Adrenal gland (tissue), 12 donors: ENCODE data around the gene SYCP2L. TPM values are rescaled to one million over a fixed set of nuclear protein-coding genes. Genes with fewer than 3 reads are reported as not detected.

Source experiments
- DNase-seq, 7 donors: peaks; one replicate each; pipeline ENCODE4 v3.0.0-alpha.2; 2019 to 2020
- H3K27ac ChIP-seq, 5 donors: fragments of 200-600 bp; sonication (generic) in 4 of 5; 1 replicate in 3 of 5; 2 replicates in 2 of 5; pipeline versions ENCODE4 v1.5.1 to v1.8.0; 2016 to 2020; ENCODE audit warnings: mild to moderate bottlenecking in 1 of 5
- H3K27me3 ChIP-seq: fragments of 200-600 bp; 2 replicates; pipeline ENCODE4 v1.8.0; 2021
- H3K36me3 ChIP-seq, 2 donors: fragments of 200-600 bp; replicated peaks in 1 of 2; 1 replicate in 1 of 2; 2 replicates in 1 of 2; pipeline versions ENCODE4 v1.5.1 to v1.8.0; 2018 to 2022
- H3K4me1 ChIP-seq, 2 donors: fragments of 200-600 bp; replicated peaks in 1 of 2; 1 replicate in 1 of 2; 2 replicates in 1 of 2; pipeline versions ENCODE4 v1.5.1 to v1.8.0; 2018 to 2021
- H3K4me3 ChIP-seq, 4 donors: fragments of 200-600 bp; sonication (generic) in 3 of 4; one replicate each; pipeline ENCODE4 v1.5.1; 2016 to 2018
- H3K9me3 ChIP-seq, 3 donors: fragments of 200-600 bp; sonication (generic) in 1 of 3; replicated peaks in 1 of 3; 1 replicate in 2 of 3; 2 replicates in 1 of 3; pipeline versions ENCODE4 v1.5.1 to v1.8.0; 2016 to 2021
- CTCF ChIP-seq, 6 experiments: fragments of 450-650 bp in 4 of 6; fragments of 200-600 bp in 2 of 6; sonication (generic) in 1 of 6; IDR thresholded peaks; 1 replicate in 5 of 6; 2 replicates in 1 of 6; pipeline versions ENCODE4 v1.5.1 to v1.8.0; 2016 to 2021; ENCODE audit warnings: antibody characterized with exemption in 6 of 6, mild to moderate bottlenecking in 2 of 6, moderate library complexity in 1 of 6
- POLR2A ChIP-seq, 2 donors: fragments of 450-650 bp; IDR thresholded peaks; one replicate each; pipeline ENCODE4 v1.6.1; 2017; ENCODE audit warnings: antibody characterized with exemption in 2 of 2, mild to moderate bottlenecking in 2 of 2, moderate library complexity in 1 of 2
- WGBS, 4 donors: extraction: QIAGEN DNeasy Blood & Tissue Kit in 2 of 4; methylation state at CpG; one replicate each; pipeline versions ENCODE4 v1.1.5 to v1.1.7; 2013 to 2017; 5-methylcytosine and 5-hydroxymethylcytosine counted together
- intact Hi-C, 2 donors: fragments of 100-400 bp; cut with DNase I; formaldehyde crosslinking; loops; one replicate each; pipeline versions ENCODE4 v1.14.1 to v1.15.0; 2022 to 2023
- polyA plus RNA-seq, 3 donors: library from polyadenylated mRNA; stranded (reverse); fragments of 200-250 nt in 2 of 3; fragments of 350-450 nt in 1 of 3; fragmentation: Illumina TruSeq in 1 of 3; extraction: RNeasy Lipid Tissue Mini Kit (QIAGEN cat#74804) in 1 of 3; gene quantifications; one replicate each; pipeline ENCODE4 v1.2.3, GENCODE V29; 2013 to 2014
- total RNA-seq, 9 donors: library from RNA; depleted of rRNA in 4 of 9; stranded (reverse); fragments of >200 nt in 4 of 9; fragments of 120-200 nt in 1 of 9; fragmentation: NEBNext Ultra II Directional in 1 of 9; extraction: Animal tissue kit (Norgen Biotek cat#: 25700) in 1 of 9; gene quantifications; one replicate each; pipeline versions ENCODE4 v1.1.0 to v1.2.4, GENCODE V29; 2013 to 2023
- donor health status: healthy with polysubstance abuse.
- donor health status: Bipolar disorder and iron deficiency.
- donor health status: DM: yes; HTN: yes; CAD: no.
- donor health status: DM: no; HTN: no; CAD: no.
- donor health status: DM: no; HTN: no; CAD: no.
- donor health status: DM: yes; HTN: yes; CAD: no.

SYCP2L gene
- total and polyA plus RNA-seq, 12 donors, result 0.09 to 3.0 (median 0.64) TPM; not detected in 2

- no peaks in the 10 kb centered on the region for H3K9me3 ChIP-seq
- 66 to 84% (median 73%) methylated on average over 1 of the region's 1 CpG for WGBS, 4 donors
- H3K4me1 ChIP-seq, result no peaks in the 10 kb centered on the region
- H3K27me3 ChIP-seq, result no peaks in the 10 kb centered on the region
- H3K4me3 ChIP-seq, result no peak overlapping the region
- DNase-seq, result no peak
- intact Hi-C loops, result no loop called here
- H3K27ac ChIP-seq, result no peak overlapping the region
- no peaks in the 10 kb centered on the region for H3K36me3 ChIP-seq
- TF ChIP-seq POLR2A (IDR thresholded peaks at IDR 0.05) (no peak), CTCF (IDR thresholded peaks at IDR 0.05) (no peak)
Measured at GRCh38 chr6:10945845-10946244, 59.0 kb downstream of the SYCP2L start.

GRCh38 chr6:10947966-10948365 is 61.1 kb downstream of the SYCP2L start:
- Histone ChIP-seq H3K36me3 (no peaks in the 10 kb centered on the region), H3K9me3 (no peaks in the 10 kb centered on the region), H3K27ac (no peak overlapping the region), H3K4me3 (no peak overlapping the region), H3K27me3 (no peaks in the 10 kb centered on the region), H3K4me1 (no peaks in the 10 kb centered on the region)
- no peak for TF ChIP-seq POLR2A (IDR thresholded peaks at IDR 0.05)
- no peak for TF ChIP-seq CTCF (IDR thresholded peaks at IDR 0.05)
- 85 to 93% (median 89%) methylated on average over 5 of the region's 5 CpGs for WGBS, 4 donors
- intact Hi-C loops, result no loop called here
- DNase-seq, result no peak

GRCh38 chr6:10949579-10950490 is 63.0 kb downstream of the SYCP2L start:
- H3K4me1 ChIP-seq, result no peaks in the 10 kb centered on the region
- no peak for DNase-seq
- WGBS, 4 donors, result 77 to 91% (median 84%) methylated on average over 6 of the region's 6 CpGs
- H3K9me3 ChIP-seq, result no peaks in the 10 kb centered on the region
- no peaks in the 10 kb centered on the region for H3K36me3 ChIP-seq
- no peak overlapping the region for H3K27ac ChIP-seq
- H3K27me3 ChIP-seq, result no peaks in the 10 kb centered on the region
- intact Hi-C loops, result loop anchor here in 1 of 2 donors (5.0 to 10.0 kb wide), 2 partner anchors 117 to 545 kb away; no protein-coding TSS in a partner anchor
- TF ChIP-seq POLR2A (IDR thresholded peaks at IDR 0.05), result no peak
- no peak for TF ChIP-seq CTCF (IDR thresholded peaks at IDR 0.05)
- H3K4me3 ChIP-seq, result no peak overlapping the region

GRCh38 chr6:10951675-10952282 is 64.9 kb downstream of the SYCP2L start:
- H3K4me3 ChIP-seq, result no peak overlapping the region
- no peak for DNase-seq
- H3K36me3 ChIP-seq, result no peaks in the 10 kb centered on the region
- no peak for TF ChIP-seq POLR2A (IDR thresholded peaks at IDR 0.05)
- peak in 5 of 6 experiments; percentile 25 to 55 (median 48) for TF ChIP-seq CTCF (IDR thresholded peaks at IDR 0.05)
- no peaks in the 10 kb centered on the region for H3K4me1 ChIP-seq
- H3K9me3 ChIP-seq, result no peaks in the 10 kb centered on the region
- H3K27ac ChIP-seq, result no peak overlapping the region
- intact Hi-C loops, result loop anchor here in 1 of 2 donors (5.0 to 10.0 kb wide), 2 partner anchors 116 to 543 kb away; no protein-coding TSS in a partner anchor
- 28 to 51% (median 42%) methylated on average over 6 of the region's 6 CpGs for WGBS, 4 donors
- H3K27me3 ChIP-seq, result no peaks in the 10 kb centered on the region
